ENCODE measurements around the gene SLK. TPM values are rescaled to one million over a fixed set of nuclear protein-coding genes. Genes with fewer than 3 reads are reported as not detected.

The SLK gene
- total RNA-seq, 1 experiment from 2014 or later: 31.6 TPM

DNA sequence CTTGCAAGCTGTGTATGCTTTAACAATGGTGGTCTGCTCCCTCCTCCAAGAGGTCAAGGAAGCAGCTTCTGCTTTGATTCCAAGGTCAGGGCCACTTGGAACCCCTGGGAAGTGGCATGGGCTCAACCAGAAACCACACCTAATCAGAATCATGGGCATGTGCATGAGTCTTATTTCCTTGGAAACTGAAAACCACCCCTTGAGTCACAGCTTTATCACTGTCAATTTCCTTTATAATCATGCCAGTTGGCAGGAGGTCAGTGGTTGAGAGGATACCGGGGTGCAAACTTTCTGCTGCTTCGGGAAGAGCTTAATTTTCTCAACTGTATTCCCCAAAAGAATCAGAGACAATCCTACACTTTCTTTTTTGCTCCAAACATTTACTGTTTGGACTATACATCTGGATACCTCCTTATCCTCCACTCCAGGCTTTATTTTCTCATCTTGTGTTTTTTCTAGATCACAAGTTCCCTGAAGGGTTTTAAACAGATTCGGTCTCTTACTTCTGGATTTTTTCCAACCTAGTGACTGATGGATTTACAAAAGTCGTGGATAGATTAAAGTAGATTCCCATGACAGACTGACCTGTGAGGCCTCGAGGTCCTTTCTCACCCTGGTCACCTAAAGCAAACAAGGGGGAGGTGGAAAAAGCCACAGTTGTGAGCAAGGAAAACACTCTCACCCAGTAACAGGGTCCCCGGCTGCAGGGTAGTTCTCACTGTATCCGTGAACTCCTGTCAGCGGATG, 82.7 kb downstream of the SLK start:
- peak; percentile 95 for DNase-seq (ENCODE audit: low read depth)

DNA sequence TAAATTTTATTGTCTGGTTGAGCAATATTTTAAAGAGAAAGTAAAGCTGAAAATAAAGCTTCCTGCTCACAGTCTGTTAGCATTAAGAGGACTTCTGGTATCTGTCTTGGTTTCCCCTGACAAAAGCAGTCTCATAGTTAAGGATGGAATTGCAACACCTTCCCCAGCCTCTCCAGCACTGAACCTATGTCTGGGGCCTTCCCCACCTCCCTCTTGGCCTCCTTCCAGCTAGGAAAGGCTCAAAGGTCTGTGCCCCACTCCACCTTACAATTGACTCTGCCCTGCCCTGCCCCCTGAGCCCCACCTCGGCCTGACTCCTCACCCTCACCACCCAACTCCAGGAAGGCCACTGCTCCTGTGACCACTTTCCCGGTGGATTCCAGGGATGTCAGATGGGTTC, 85.5 kb downstream of the SLK start:
- DNase-seq (ENCODE audit: low read depth): no peak

DNA sequence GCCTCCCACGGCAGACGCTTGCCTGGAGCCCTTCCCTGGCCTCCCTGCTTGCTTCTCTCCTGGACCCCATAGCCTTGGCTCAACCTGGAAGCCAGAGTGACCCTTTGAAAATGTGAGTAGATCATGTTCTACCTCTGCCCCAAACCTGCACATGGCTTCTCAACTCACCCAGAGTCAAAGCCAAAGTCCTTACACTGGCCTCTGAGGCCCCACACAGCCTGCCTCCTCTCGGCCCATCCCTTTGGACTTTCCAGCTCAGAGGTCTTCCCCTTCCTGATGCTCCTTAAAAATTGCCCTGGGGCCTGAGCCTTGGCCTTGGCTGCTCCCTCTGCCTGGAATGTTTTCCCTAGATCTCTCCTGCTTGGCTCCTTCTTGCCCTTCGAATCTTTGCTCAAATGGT, 86.3 kb downstream of the SLK start:
- DNase-seq (ENCODE audit: low read depth): no peak

DNA sequence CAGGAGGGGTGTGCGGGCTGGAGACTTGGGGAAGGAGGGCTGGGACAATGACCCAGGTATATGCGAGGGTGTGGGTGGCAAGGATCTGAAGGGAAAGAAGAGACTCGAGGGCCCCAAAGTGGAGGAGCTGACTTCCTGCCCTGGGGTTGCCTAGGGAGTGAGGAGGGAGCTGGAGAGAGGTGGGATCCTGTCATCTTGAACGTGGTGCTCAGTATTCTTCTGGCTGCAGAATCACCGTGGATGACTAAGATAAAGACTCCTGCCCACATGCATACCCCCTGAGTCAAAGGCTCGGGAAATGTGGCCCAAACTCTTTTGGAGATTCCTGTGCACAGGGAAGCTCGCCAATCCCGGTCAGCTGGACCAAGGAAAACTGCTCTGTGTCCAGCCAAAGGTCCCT, 87.5 kb downstream of the SLK start:
- peak; percentile 96 for DNase-seq (ENCODE audit: low read depth)

DNA sequence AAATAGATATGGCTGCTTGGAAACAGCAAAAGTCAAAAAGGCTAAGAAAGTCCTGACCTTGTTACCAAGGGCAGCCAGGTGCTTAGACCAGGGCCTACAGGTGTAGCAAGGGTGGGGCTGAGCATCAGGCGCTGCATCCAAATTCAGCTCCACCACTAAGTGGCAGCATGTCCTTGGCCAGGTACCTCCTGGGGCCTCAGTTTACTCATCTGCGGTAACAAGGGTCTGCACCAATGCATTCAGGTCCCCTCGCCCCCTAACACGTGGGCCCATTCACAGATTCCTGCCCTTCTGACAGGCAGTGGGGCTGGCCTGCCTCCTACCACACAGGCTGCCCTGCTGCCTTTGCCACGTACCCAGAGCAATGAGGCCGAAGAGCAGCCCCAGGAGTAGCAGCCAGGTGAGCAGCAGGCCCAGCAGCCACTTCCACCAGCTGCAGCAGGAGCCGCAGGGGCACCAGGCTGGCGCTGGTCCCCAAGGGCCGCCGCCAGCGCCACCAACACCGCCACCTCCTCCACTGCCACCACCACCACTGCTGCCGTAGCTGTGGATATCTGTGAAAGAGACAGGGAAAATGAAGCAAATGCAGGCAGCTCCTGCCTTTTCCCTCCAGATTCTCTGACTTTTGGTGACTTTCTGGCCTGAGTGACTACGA, 89.8 kb downstream of the SLK start:
- no peak for DNase-seq (ENCODE audit: low read depth)

DNA sequence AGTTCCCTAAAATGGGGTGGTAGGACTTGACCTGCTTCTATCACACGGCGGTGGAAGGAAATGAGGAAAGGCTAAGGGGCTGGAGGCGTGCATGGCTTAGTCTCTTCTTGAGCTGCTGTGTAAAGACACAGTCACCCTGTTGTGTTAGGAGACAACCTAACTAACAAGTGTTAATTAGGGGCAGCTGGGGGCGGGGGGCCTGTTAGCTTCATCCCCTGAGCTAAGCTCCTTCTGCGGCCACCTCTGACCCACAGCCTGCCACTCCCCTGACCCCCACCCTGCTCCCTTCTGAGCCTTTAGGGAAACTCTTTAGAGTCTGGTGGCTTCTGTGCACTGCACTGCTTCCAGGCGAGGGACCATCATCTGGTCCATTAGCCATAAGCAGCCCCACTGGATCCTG, 90.8 kb downstream of the SLK start:
- DNase-seq (ENCODE audit: low read depth): no peak

DNA sequence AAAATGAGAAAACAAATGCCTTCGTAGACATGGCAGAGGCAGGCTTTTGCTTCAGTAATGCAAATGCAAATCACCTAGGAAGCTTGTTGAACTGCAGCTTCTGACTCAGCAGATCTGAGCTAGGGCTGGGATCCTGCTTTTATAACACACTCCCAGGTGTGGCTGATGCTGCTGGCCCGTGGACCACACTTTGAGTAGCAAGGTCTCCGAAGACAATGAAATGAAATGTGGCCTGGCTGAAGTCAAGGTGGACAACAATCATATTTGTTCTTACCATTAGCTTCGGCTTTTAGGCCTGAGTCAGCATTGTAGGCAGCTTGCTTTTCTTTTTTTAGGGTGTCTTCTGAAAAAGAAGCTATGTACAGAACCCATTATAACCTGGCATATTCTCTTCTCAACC, 92.4 kb downstream of the SLK start:
- DNase-seq (ENCODE audit: low read depth): no peak

DNA sequence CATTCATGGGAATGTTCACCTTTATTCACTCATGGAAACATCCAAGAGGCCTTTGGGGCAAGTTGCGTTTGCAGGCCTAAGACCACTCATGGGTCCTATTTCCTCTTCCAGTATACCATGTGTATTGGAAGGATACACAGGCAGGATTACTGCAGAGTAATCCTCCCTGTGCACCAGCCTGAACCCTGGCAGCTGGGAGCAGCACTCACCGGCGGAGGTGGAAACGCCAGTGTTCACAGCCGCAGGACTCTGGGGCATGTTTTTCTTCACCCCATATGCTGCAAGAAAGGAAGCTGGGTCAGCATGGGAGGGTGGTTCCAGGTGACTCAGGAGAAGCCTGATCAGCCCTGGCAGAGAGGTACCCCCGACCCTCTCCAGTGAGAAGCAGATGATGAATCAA, 94.3 kb downstream of the SLK start:
- no peak for DNase-seq (ENCODE audit: low read depth)

DNA sequence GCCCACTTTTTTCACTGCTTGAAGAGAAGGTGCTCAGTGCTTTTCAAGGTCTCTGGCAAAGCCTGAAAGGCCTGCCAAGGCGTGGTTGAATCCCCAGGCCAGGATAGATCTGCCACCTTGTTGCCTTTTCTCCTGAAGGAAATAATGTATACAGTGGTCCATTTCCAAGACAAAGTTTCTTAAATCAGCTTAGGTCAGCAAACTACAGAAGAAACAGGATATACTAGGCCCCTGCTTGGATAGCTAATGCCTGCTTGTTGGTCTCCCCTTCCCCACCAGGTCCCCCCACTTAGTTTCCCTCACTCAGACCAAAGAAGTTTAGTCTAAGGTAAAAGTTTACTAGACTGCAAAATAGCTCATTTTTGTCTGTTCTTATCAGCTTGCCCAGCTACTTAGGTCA, 98.8 kb downstream of the SLK start:
- DNase-seq (ENCODE audit: low read depth): no peak

DNA sequence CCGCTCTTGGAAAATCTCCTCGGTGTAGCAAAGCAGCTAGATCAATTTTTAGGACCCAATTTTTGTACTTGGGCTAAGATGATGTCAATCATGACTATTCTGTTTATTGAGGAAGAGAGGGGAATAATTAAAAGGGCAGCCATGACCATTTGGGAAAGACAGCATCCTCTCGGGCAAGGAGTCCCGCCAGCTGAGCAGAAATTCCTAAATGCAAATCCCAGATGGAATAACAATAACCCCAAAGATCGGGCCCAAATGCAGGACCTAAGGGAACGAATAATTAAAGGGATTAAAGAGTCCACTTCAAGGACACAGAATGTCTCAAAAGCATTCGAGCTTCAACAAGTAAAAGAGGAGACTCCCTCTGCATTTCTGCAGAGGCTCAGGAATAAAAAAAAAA, 100.0 kb downstream of the SLK start:
- DNase-seq (ENCODE audit: low read depth): no peak

DNA sequence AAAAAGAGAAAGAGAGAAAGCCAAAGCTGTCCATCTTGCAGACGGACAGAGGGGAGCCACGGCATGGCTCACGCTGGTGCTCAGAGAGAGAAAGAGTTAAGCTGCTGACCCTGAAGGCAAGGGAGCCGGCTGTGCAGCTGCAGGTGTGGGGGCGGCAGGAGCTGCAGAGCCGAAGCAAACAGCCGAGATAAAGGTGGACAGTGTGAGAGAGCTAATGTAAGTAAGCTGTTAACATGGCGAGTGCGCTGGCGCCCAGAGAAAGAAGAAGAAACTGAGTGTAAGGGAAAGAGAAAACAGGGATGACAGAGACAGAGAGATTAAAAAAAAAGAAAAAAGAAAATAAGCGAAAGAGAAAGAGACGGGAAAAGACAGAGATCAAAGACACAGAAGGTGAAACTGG, 100.6 kb downstream of the SLK start:
- DNase-seq (ENCODE audit: low read depth): no peak

DNA sequence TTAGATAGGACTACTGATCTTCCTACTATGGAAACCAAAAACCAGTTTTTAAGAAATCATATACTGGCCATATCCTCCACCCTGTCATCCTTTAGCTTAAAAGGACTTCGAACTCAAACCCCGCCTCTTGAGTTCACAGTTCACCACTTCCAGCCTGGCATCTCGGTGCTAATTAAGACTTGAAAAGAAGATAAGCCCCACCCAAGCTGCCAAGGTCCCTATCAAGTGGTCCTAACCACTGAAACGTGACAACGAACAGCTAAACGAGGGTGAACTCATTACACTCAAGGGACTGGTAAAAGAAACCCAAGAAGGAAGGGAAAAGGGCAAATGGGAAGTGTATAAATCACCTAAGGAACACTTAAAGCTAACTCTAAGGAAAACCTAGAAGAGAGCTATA, 102.7 kb downstream of the SLK start:
- DNase-seq (ENCODE audit: low read depth): no peak

DNA sequence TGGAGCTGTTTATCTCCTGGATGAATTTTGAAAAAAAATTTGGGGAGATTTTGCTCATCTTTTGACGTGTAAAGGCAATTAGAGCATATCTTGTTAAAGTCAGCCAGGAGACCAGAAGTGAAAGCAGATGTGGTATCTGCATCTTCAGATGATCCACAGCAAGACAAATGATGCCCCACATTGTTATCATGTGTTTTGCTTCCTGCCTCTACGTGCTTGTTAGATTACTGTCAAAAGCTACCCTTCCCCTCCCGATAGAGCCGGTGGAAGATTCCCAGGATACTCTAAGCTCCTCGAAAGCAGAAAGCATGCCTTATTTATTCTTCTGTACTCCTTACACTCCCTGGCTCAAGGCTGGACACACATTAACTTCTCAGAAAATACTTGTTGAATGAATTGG, 105.8 kb downstream of the SLK start:
- no peak for DNase-seq (ENCODE audit: low read depth)

DNA sequence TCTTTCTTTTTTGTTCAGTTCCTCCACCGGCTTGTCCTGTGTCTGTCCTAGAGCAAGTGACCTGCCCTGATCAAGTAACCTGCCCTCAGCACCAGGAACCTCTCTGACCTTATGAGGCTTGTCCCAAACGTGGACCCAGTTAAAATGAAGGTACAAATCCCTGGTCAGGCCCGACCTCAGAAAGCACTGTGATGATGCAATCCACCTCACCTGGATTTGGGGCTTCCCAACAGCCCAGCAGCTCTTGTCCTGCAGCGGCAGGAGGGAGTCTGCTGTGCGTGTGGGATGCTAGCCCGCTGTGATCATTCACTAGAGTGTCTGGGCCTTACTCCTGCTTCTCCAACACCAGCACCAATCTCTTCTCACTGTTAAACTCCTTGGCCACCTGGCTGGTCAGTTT, 107.6 kb downstream of the SLK start:
- no peak for DNase-seq (ENCODE audit: low read depth)

DNA sequence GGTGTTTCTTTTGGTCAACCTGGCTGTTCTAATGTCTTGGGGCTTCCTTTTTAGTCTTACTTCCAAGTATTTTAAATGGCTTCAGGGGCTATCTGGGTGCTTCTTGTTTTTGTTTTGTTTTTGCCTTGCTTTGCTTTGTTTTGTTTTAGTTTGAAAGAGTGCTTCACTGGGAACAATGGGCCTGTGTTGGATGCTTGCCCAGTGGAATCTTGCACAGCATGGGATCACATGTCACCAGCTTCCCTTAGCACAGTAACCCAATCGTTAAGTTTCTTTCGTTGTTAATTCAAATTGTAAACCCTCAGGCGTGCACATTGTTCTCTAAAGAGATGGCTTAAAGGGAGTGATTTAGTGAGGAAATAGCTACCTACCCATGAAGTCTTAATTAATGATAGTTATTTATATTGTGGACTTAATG, 109.8 kb downstream of the SLK start:
- no peak for DNase-seq (ENCODE audit: low read depth)

DNA sequence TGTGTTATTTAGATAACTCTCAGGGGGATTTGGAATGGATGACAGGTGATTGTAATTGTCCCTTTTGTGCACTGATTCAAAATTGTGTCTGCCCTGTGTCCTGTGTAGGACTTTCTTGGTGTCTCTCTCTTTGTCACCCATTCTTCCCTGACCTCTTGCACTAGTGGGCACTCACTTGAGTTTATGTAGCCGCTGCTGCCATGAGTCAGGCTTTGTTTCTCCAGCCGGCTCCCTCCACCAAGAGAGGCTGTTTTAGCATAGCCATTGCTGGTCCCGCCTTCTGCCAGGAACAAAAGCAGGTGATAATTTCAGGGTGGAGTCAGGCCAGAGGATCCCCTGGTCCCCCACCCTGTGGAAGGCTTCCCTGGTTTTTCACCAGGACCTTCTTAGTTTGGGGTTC, 110.3 kb downstream of the SLK start:
- peak; percentile 23 for DNase-seq (ENCODE audit: low read depth)

DNA sequence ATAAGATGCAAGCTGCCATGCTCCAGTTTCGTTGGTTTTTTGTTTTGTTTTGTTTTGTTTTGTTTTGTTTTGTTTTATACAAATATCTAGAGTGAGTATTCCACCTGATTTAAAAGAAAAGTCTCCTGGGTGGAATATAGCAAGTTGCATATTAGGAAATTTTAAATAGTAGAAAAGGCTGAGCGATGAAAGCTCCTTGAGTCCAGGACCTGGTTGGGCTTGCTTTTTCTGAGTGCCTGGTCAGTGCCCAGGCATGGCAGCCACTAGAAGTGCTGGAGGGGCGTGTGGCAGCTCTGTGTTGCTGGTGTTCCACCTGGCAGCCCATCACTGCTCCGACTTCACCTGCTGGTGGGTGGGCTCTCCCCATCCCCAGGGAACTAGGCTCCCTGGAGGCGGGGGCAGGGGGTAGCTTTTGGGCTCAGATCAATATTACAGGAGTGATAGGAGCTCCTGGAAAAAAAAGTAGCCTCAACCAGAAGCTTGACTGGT, 110.8 kb downstream of the SLK start:
- DNase-seq (ENCODE audit: low read depth): no peak

Small RNA genes lying within 50 kb of the gene (small RNA-seq; reads per million reads assigned to genes)
- not detected for gene RN7SL524P

Other genes with a start within 250 kb of the SLK start
- 4.1 and 5.8 TPM in 2 replicates for gene SH3PXD2A, start 111.6 kb upstream of the SLK start, total RNA-seq (2014; rRNA removed; shearing (Covaris generic))
- 31.5 and 35.9 TPM in 2 replicates for gene STN1, start 49.0 kb upstream of the SLK start, total RNA-seq (2014; rRNA removed; shearing (Covaris generic))
- gene COL17A1, start 118.7 kb downstream of the SLK start, total RNA-seq (2014; rRNA removed; shearing (Covaris generic)): 14.2 and 17.7 TPM in 2 replicates
- 16.3 and 17.3 TPM in 2 replicates for gene SFR1, start 155.0 kb downstream of the SLK start, total RNA-seq (2014; rRNA removed; shearing (Covaris generic))